ENCODE results near the gene DUOX1.

Gene DUOX1

GRCh38 chr15:45166834-45167630, 37.2 kb downstream of the DUOX1 start:
- ATAC-seq, result peak; percentile 89
- TF ChIP-seq ZNF70 (CRISPR knock-in tag; IDR thresholded peaks at IDR 0.05), result no peak
- TF ChIP-seq PATZ1 (CRISPR knock-in tag; IDR thresholded peaks at IDR 0.05; ENCODE audit: borderline replicate concordance), result no peak
- TF ChIP-seq ZC3H10 (CRISPR knock-in tag; IDR thresholded peaks at IDR 0.05), result no peak
- no peak for TF ChIP-seq CREB5 (CRISPR knock-in tag; IDR thresholded peaks at IDR 0.05; ENCODE audit: low read depth)
- TF ChIP-seq OSR1 (CRISPR knock-in tag; IDR thresholded peaks at IDR 0.05), result no peak
- no peak for TF ChIP-seq ZFP3 (CRISPR knock-in tag; IDR thresholded peaks at IDR 0.05)
- no peak for TF ChIP-seq TCF4 (CRISPR knock-in tag; IDR thresholded peaks at IDR 0.05; ENCODE audit: borderline replicate concordance)
- TF ChIP-seq ISL1 (CRISPR knock-in tag; IDR thresholded peaks at IDR 0.05), result no peak
- TF ChIP-seq SNAI2 (CRISPR knock-in tag; IDR thresholded peaks at IDR 0.05), result 0 out of 2 replicates have a peak, but pooled peaks have one; percentile 13
- no peak for TF ChIP-seq PPARA (CRISPR knock-in tag; IDR thresholded peaks at IDR 0.05; ENCODE audit: borderline replicate concordance)
- peak; percentile 58; the same call in 1 of the 2 replicates for TF ChIP-seq TSHZ2 (CRISPR knock-in tag; IDR thresholded peaks at IDR 0.05)
- TF ChIP-seq CSDC2 (CRISPR knock-in tag; IDR thresholded peaks at IDR 0.05), result no peak

GRCh38 chr15:45167631-45168205, 37.9 kb downstream of the DUOX1 start:
- TF ChIP-seq PPARA (CRISPR knock-in tag; IDR thresholded peaks at IDR 0.05; ENCODE audit: borderline replicate concordance), result no peak
- no peak for TF ChIP-seq CREB5 (CRISPR knock-in tag; IDR thresholded peaks at IDR 0.05; ENCODE audit: low read depth)
- TF ChIP-seq ZFP30 (CRISPR knock-in tag; IDR thresholded peaks at IDR 0.05), result no peak
- TF ChIP-seq ZNF70 (CRISPR knock-in tag; IDR thresholded peaks at IDR 0.05), result no peak
- TF ChIP-seq GLIS3 (CRISPR knock-in tag; IDR thresholded peaks at IDR 0.05), result no peak
- ATAC-seq, result no peak

- no peak for ATAC-seq
- TF ChIP-seq RARB (CRISPR knock-in tag; IDR thresholded peaks at IDR 0.05), result no peak
- no peak for TF ChIP-seq PATZ1 (CRISPR knock-in tag; IDR thresholded peaks at IDR 0.05; ENCODE audit: borderline replicate concordance)
- TF ChIP-seq POU6F1 (CRISPR knock-in tag; IDR thresholded peaks at IDR 0.05; ENCODE audit: borderline replicate concordance, low read depth), result no peak
- TF ChIP-seq ZNF8 (CRISPR knock-in tag; IDR thresholded peaks at IDR 0.05), result no peak
- TF ChIP-seq CSRNP3 (CRISPR knock-in tag; IDR thresholded peaks at IDR 0.05), result no peak
- no peak for TF ChIP-seq GLIS3 (CRISPR knock-in tag; IDR thresholded peaks at IDR 0.05)
- TF ChIP-seq ESRRG (CRISPR knock-in tag; IDR thresholded peaks at IDR 0.05), result no peak
- TF ChIP-seq ZFP30 (CRISPR knock-in tag; IDR thresholded peaks at IDR 0.05), result no peak
- no peak for TF ChIP-seq TSHZ2 (CRISPR knock-in tag; IDR thresholded peaks at IDR 0.05)
Observed at GRCh38 chr15:45168286-45168685, 38.5 kb downstream of the DUOX1 start.

Data from SK-N-SH treated with all-trans-retinoic acid at 6 μM for 48 hours (cell line).